ENCODE measurements around the gene CRMP1.
"Not testable (repeated sequence)": the region's sequence is repeated elsewhere in the genome, so short reads cannot be mapped to it uniquely, and the experiment has no call there.

Gene CRMP1

GRCh38 chr4:5816851-5817375, 76.0 kb downstream of the CRMP1 start:
- no peak for DNase-seq

DNA sequence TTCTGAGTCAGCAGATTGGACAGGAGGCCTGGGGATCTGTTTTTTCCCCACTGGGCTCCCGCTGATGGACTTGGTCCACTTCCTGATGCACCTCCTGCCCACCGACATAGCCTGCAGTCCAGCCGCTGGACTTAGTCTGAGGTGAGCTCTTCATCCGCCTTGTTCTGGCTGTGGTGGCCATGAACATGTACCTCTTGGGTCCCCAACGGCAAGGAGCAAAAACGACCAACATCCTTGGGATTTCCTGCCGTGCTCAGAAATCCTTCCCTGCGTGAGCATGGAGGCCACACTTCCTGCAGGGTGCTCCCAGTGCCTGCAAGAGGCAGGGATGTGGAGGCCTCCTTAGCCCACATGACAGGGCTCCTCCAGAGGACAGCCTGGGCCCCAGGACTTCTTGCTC, 76.8 kb downstream of the CRMP1 start:
- DNase-seq: no peak

GRCh38 chr4:5815641-5816040, 77.2 kb downstream of the CRMP1 start:
- no peak for DNase-seq

DNA sequence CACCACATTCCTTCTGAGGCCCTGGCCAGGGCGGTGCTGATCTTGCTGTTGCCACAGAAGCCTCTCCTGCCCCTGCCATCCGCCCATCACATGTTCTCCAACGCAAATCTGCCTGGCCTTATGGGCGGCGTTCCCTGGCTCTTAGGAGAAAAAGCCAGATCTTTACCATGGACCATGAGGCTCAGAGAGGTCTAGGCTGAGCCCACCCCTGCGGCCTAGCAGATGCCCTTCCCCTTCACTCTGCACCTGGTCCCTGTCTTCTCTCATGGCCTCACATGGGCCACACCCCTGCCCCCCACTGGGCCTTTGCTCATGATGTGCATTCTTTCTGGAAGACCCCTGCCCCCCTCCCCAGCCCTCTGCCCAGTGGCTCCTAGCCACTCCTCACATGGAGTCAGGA, 78.5 kb downstream of the CRMP1 start:
- DNase-seq: no peak

- DNase-seq: no peak
These were observed 79.0 kb downstream of the CRMP1 start for GRCh38 chr4:5813882-5814255.

- no peak for DNase-seq
These were observed 80.2 kb downstream of the CRMP1 start for GRCh38 chr4:5812506-5813229.

GRCh38 chr4:5812057-5812456, 80.8 kb downstream of the CRMP1 start:
- DNase-seq: not testable (repeated sequence)

DNA sequence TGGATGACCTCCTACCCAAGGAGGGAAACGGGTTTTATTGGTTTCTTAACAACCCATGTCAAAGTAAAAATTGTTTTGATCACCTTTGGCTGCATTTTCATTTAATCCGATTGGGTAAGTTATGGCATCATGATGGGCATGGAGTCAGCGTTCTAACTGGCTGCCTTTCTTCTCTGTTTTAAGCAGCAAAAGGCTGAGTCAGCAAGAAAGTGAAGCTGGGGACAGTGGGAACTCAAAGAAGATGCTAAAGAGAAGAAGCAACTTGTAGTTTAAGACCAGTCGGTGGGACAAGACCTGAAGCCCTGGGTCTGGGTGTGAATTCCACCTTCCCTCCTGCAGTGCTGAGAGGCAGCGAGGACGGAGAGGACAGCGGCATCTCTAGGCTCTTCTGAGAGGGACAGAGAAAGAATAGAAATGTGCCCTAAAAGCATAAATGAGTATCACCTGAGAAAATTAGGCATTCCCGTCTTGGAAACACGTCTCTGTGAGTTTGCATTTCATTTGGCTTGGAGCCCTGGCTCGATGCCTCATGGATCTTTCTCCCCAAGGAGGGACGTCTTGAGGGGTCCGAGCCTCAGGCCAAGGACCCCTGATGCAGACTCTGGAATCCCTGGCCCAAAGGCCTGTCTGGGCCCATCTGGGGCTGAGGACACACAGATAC, 82.0 kb downstream of the CRMP1 start:
- no peak for DNase-seq

- no peak for DNase-seq
These were observed 82.7 kb downstream of the CRMP1 start for GRCh38 chr4:5810151-5810550.

DNA sequence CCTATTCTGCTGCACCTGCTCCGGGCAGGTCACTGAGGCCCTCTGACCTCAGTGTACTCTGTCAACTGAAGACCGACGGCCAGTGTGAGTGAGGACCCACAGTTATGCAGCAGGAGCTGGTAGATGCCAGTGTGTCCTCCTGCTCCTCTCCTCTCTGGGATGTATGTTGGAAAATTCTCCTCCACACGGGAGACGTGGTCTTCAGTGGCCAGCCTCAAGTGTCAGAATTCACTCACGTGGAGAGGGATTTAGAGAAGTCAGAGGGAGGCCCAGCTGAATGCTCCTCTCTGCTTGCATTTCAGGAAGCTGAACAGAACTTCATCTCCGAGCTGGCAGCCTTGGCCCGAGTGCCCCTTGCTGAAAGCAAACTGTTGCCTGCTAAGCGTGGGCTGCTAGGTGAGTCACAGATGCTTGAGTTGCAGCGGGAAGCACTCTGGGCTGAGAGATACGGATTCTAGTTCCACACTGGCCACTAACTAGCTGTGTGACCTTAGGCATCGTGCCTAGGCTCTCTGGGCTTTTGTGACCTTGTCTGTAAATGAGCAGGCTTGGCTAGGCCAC, 83.6 kb downstream of the CRMP1 start:
- no peak for DNase-seq

DNA sequence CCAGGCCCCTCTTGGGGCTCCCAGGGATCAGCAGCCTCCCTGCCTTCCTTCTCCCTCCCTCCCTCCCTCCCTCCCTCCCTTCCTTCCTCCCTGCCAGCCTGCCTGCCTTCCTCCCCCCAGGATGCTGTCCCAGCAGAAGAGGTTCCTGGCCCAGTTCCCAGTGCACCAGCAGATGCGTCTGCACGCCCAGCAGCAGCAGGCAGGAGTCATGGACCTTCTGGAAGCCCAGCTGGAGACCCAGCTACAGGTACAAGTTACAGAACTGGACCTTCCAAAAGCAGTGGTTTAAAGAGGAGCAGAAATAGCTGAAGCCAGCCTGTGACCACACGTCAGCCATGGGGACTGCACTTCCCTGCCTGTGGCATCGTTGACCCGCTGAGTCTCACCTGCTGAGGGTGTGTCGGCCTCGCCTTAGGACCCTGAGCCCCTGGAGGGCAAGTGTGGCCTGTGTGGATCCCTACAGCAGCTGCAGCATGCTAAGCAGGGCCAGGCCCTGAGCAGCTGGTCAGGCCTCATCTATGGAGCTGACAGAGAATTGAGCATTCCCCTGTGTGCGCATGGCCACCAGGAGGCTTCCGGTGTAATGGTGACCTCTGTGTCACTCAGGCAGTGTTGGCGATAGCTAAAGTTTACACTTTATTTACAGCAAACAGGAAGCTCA, 84.7 kb downstream of the CRMP1 start:
- no peak for DNase-seq

GRCh38 chr4:5805270-5805669, 87.6 kb downstream of the CRMP1 start:
- no peak for DNase-seq

- DNase-seq: no peak
These were observed 88.2 kb downstream of the CRMP1 start for GRCh38 chr4:5804656-5805055.

DNA sequence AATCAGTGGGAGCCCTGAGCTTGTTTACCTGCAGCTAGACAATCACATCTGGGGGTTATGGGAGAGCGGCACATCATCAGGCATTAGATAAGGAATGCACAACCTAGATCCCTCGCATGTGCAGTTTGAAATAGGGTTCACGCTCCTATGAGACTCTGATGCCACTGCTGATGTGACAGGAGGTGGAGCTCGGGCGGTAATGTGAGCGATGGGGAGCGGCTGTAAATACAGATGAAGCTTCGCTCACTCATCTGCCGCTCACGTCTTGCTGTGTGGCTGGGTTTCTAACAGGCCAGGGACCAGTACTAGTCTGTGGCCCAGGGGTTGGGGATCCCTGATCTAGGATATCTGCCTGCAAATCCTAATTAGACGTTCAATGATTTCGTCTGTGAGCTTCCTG, 90.3 kb downstream of the CRMP1 start:
- DNase-seq: no peak

DNA sequence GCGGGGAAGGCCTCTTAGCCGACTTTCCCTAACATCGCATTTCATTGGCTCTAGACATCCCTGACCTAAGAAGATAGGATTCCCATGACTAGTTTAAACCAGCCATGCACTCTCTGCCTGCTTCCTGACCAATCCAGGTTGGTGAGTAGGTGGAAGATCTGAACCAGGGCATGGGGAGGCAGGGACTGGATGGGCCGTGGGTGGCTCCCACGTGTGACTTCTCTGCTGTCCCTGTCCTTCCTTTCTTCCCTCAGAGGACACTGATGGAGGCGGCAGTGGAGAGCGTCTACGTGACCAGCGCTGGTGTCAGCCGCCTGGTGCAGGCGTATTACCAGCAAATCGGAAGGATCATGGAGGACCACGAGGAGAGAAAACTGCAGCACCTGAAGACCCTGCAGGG, 91.2 kb downstream of the CRMP1 start:
- no peak for DNase-seq

DNA sequence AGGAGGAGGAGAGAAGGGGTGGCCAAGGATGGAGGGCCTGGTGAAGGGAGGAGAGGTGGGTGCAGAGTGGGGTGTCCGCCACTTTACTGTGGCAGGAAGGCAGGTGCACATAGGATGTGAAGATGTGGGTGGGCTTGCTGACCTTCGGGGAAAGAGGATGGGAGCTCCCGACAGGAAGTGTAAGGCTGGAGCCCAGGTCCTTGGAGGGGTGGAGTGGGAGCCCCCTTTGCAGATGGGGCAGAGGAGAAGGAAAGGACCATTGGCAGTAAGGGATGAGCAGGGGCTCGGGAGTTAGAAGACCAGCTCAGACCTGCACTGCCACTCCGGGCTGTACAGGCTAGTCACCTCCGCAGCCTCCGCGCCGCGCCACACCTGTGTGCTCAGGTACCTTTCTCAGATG, 92.4 kb downstream of the CRMP1 start:
- DNase-seq: no peak

DNA sequence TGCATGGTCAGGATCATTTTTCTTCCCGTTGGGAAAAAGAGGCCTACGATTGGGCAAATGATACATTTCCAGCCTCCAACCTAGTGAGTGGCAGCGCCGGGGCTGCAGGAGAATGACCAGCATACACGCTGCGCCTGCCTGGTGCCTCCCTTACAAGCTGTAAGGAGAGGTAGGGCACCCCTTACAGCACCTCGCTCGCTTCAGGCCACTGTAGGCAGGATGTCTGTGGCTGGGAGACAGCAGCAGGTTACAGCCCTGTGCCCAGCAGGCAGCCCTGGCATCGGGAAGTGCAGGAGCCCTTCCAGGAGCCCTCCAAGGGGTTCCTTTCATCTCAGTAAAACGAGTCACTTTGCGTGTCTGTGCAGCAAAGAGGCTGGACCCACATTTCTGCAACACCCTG, 93.5 kb downstream of the CRMP1 start:
- no peak for DNase-seq

DNA sequence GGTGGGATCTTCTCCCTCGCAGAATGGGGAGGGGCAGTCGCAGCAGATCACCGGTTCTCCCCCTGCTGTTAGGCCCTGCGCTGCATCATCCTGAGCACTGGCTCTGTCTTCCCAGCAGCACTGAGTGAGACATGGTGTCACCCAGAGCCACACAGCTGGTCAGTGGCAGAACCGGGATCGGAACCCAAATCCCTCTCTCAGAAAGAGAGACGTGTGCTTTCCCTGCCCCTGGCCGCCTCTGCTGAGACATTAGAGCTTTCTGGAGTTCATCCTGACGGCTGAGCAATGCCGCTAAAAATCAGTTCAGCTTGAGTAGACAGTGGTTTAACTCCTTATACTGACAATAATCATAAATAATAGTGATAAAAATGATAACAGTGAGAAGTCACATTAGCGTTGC, 93.9 kb downstream of the CRMP1 start:
- DNase-seq: no peak

GRCh38 chr4:5798462-5798861, 94.4 kb downstream of the CRMP1 start:
- no peak for DNase-seq

DNA sequence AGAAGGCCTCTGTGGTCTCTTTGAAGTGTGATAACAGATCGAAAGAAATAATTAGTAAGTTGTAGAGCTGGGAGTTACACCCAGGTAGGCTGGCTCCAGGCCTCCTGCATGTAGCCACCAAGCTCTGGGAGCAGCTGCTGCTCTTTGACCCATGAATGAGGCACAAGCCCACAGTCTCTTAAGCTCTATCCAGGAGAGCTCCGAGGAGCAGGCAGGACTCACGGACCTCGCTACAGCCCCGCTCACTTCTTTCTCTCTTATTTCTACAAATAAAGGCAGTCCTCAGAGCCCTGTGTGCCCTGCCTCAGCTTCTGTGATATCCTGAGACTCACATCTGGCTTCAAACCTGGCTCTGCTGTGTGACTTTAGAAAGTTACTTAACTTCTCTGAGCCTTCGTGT, 95.0 kb downstream of the CRMP1 start:
- DNase-seq: no peak

DNA sequence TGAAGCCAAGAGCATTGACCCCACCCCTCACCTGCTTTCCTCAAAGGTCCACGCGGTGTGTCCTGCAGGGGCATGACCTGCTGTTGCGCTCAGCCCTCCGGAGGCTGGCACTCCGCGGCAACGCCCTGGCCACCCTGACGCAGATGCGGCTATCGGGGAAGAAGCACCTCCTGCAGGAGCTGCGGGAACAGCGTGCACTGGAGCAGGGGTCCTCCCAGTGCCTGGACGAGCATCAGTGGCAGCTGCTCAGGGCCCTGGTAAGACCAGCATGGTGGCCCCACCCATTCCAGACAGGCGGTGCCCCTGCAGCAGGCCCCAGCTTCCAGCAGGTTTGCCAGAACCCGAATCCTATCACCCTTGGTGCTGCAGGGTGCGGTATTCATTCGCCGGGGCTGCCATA, 95.9 kb downstream of the CRMP1 start:
- no peak for DNase-seq

DNA sequence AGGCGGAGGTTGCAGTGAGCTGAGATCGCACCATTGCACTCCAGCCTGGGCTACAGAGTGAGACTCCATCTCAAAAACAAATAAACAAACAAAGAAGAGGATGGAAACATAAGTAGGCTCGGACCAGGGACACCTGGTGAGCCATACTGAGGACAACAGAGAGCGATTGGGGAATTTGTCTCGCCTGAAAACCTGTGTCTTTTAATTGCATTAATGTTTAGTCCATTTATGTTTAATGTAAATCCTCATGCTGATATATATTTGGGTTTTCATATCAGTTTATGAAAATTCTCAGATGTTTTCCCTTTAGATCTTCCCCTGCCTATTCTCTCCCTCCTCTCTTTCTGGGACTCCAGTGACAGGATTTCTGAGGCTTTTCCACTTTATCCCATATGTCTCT, 97.3 kb downstream of the CRMP1 start:
- DNase-seq: no peak

GRCh38 chr4:5793514-5793913, 99.4 kb downstream of the CRMP1 start:
- DNase-seq: no peak

GRCh38 chr4:5791654-5792053, 101.2 kb downstream of the CRMP1 start:
- DNase-seq: no peak

All from CD4-positive, alpha-beta T cell treated with Interleukin-15 for 1 hour (primary cell).